HCT116 (cell line): Measurements from ENCODE around the gene AMBRA1. TPM values are rescaled to one million over a fixed set of nuclear protein-coding genes. Genes with fewer than 3 reads are reported as not detected.

ENCODE experiments used
- ATAC-seq: fragments of 200-7000 bp; cut with Tn5 transposase; 2 replicates; pipeline ENCODE4 v1.9.1; 2020; ENCODE audit warnings: mild to moderate bottlenecking, moderate library complexity
- BruUV-seq: library from RNA; stranded (reverse); fragments of 400-500 nt; replicated peaks from 2 replicates; lab custom pipeline; 2021; lab: Mats Ljungman, UMichigan
- CTCF ChIA-PET: fragments of 300-600 bp; sonication (Branson Sonifier 250); formaldehyde crosslinking; loops from one replicate; lab custom pipeline; 2021; ENCODE audit warnings: antibody characterized with exemption; lab: Charles Lee
- POLR2A ChIA-PET: fragments of 300-600, 350-600 bp; sonication (Branson Sonifier 250); formaldehyde crosslinking; loops from one replicate; lab custom pipeline; 2021; ENCODE audit warnings: antibody characterized with exemption; lab: Charles Lee
- RAD21 ChIA-PET, 2 experiments: fragments of 300-600 bp; sonication (Branson Sonifier 250); formaldehyde crosslinking; loops; one replicate each; lab custom pipeline; 2023; ENCODE audit warnings: low total read pairs in 2 of 2; ENCODE audit not compliant: uncharacterized antibody in 2 of 2, unreplicated experiment in 2 of 2, low non-redundant PET in 1 of 2; lab: Charles Lee
- DNase-seq: peaks from one replicate; pipeline ENCODE4 v3.0.0-alpha.2; 2010; ENCODE audit warnings: low read depth, low spot score
- H2AFZ ChIP-seq: fragments of 200-600 bp; shearing (Covaris generic), sonication (generic); 2 replicates; pipeline ENCODE4 v1.6.1; 2017; ENCODE audit warnings: low read depth, mixed run types, mixed read lengths, antibody characterized with exemption, low read length; ENCODE audit not compliant: poor library complexity, severe bottlenecking
- H3K27ac ChIP-seq: 2 replicates; pipeline ENCODE4 v1.5.1; 2012; ENCODE audit warnings: low read depth, low read length
- H3K27me3 ChIP-seq: fragments of 200-600 bp; sonication (generic); 2 replicates; pipeline ENCODE4 v1.6.1; 2016; ENCODE audit warnings: mixed run types, low read length, mixed read lengths; ENCODE audit not compliant: insufficient read depth
- H3K36me3 ChIP-seq, 2 experiments: fragments of 200-500 bp in 1 of 2; fragments of 200-600 bp in 1 of 2; sonication (Bioruptor generic) in 1 of 2; sonication (generic) in 1 of 2; 2 replicates each; pipeline versions ENCODE4 v1.5.1 to v1.6.1; 2014 to 2016; ENCODE audit warnings: low read length in 2 of 2, inconsistent platforms in 1 of 2, mixed read lengths in 1 of 2, mixed run types in 1 of 2; ENCODE audit not compliant: insufficient read depth in 2 of 2, control insufficient read depth in 1 of 2
- H3K4me1 ChIP-seq, 2 experiments: fragments of 200-600 bp in 1 of 2; sonication (generic) in 1 of 2; 2 replicates each; pipeline versions ENCODE4 v1.5.1 to v1.6.1; 2012 to 2017; ENCODE audit warnings: low read length in 2 of 2, inconsistent platforms in 1 of 2, mild to moderate bottlenecking in 1 of 2, mixed read lengths in 1 of 2, mixed run types in 1 of 2, moderate library complexity in 1 of 2; ENCODE audit not compliant: insufficient read depth in 2 of 2, control insufficient read depth in 1 of 2
- H3K4me2 ChIP-seq: fragments of 200-600 bp; sonication (generic); 2 replicates; pipeline ENCODE4 v1.6.1; 2017; ENCODE audit warnings: mixed run types, low read length, mixed read lengths
- H3K4me3 ChIP-seq, 2 experiments: fragments of 200-600 bp in 1 of 2; sonication (generic) in 1 of 2; replicated peaks in 1 of 2; 2 replicates each; pipeline ENCODE4 v1.5.1; 2011 to 2016; ENCODE audit warnings: low read length in 2 of 2, control low read depth in 1 of 2, low read depth in 1 of 2, mild to moderate bottlenecking in 1 of 2, mixed read lengths in 1 of 2, mixed run types in 1 of 2
- H3K79me2 ChIP-seq: fragments of 200-600 bp; sonication (generic); 2 replicates; pipeline ENCODE4 v1.6.1; 2017; ENCODE audit warnings: mild to moderate bottlenecking, mixed run types, low read length, moderate library complexity, mixed read lengths; ENCODE audit not compliant: insufficient read depth
- H3K9ac ChIP-seq: fragments of 200-600 bp; sonication (generic); 2 replicates; pipeline ENCODE4 v1.6.1; 2016; ENCODE audit warnings: low read length, mixed read lengths
- H3K9me2 ChIP-seq: fragments of 200-600 bp; sonication (generic), shearing (Covaris generic); 2 replicates; pipeline ENCODE4 v1.6.1; 2017; ENCODE audit warnings: mixed run types, mild to moderate bottlenecking, moderate library complexity; ENCODE audit not compliant: insufficient read depth
- H3K9me3 ChIP-seq, 2 experiments: fragments of 200-500 bp in 1 of 2; fragments of 200-600 bp in 1 of 2; sonication (Bioruptor generic) in 1 of 2; sonication (generic) in 1 of 2; 2 replicates each; pipeline ENCODE4 v1.6.1; 2014 to 2017; ENCODE audit warnings: low read length in 2 of 2, mixed read lengths in 2 of 2, inconsistent platforms in 1 of 2, low read depth in 1 of 2, mild to moderate bottlenecking in 1 of 2, mixed run types in 1 of 2, moderate library complexity in 1 of 2; ENCODE audit not compliant: control insufficient read depth in 1 of 2, insufficient read depth in 1 of 2
- H4K20me1 ChIP-seq: fragments of 200-600 bp; sonication (generic), shearing (Covaris generic); 2 replicates; pipeline ENCODE4 v1.6.1; 2017; ENCODE audit warnings: mixed run types, mild to moderate bottlenecking, moderate library complexity; ENCODE audit not compliant: insufficient read depth
- CBX3 ChIP-seq: IDR thresholded peaks from 2 replicates; pipeline ENCODE4 v1.6.1; 2012; ENCODE audit warnings: low read depth
- CEBPB ChIP-seq: IDR thresholded peaks from 2 replicates; pipeline ENCODE4 v1.6.1; 2012; ENCODE audit warnings: low read depth
- ELF1 ChIP-seq: IDR thresholded peaks from 2 replicates; pipeline ENCODE4 v1.6.1; 2012; ENCODE audit warnings: low read depth, borderline replicate concordance
- EZH2 ChIP-seq: fragments of 200-600 bp; sonication (generic); IDR thresholded peaks from 2 replicates; pipeline ENCODE4 v1.6.1; 2017; ENCODE audit warnings: antibody characterized with exemption, mixed run types
- MAX ChIP-seq: IDR thresholded peaks from 2 replicates; pipeline ENCODE4 v1.6.1; 2012
- RAD21 ChIP-seq: IDR thresholded peaks from 2 replicates; pipeline ENCODE4 v1.6.1; 2012; ENCODE audit warnings: low read depth, mild to moderate bottlenecking
- SIN3A ChIP-seq: IDR thresholded peaks from 2 replicates; pipeline ENCODE4 v1.6.1; 2012; ENCODE audit warnings: low read depth
- SP1 ChIP-seq: IDR thresholded peaks from 2 replicates; pipeline ENCODE4 v1.6.1; 2012; ENCODE audit warnings: low read depth
- SRF ChIP-seq: IDR thresholded peaks from 2 replicates; pipeline ENCODE4 v1.6.1; 2012; ENCODE audit warnings: low read depth
- TCF7L2 ChIP-seq: IDR thresholded peaks from 2 replicates; pipeline ENCODE4 v1.7.0; 2011; ENCODE audit warnings: borderline replicate concordance, inconsistent platforms; ENCODE audit not compliant: insufficient read depth, insufficient read length; ENCODE audit errors: extremely low read depth
- YY1 ChIP-seq: IDR thresholded peaks from 2 replicates; pipeline ENCODE4 v1.6.1; 2011; ENCODE audit warnings: low read length, low read depth, moderate library complexity, mild to moderate bottlenecking; ENCODE audit not compliant: insufficient replicate concordance; ENCODE audit errors: extremely low read depth
- ZBTB33 ChIP-seq: IDR thresholded peaks from 2 replicates; pipeline ENCODE4 v1.6.1; 2011; ENCODE audit warnings: mild to moderate bottlenecking, low read length, moderate library complexity; ENCODE audit not compliant: insufficient replicate concordance; ENCODE audit errors: extremely low read depth
- ZFX ChIP-seq: fragments of 450-650 bp; IDR thresholded peaks from 2 replicates; pipeline ENCODE4 v1.6.1; 2017
- ZNF274 ChIP-seq: fragments of 200-500 bp; sonication (Bioruptor generic); IDR thresholded peaks from 2 replicates; pipeline ENCODE4 v1.6.1; 2014; ENCODE audit warnings: mild to moderate bottlenecking, low read depth, low read length, inconsistent platforms
- intact Hi-C: fragments of 100-400 bp; cut with micrococcal nuclease; formaldehyde crosslinking; loops from 2 replicates; pipeline ENCODE4 v1.10.0; 2022
- total RNA-seq: library from RNA; stranded (reverse); gene quantifications from one replicate; pipeline ENCODE4 v1.2.1, GENCODE V29; 2021; ENCODE audit not compliant: unreplicated experiment

The AMBRA1 gene
- total RNA-seq, 1 experiment from 2014 or later, result 22.7 TPM

- ChIA-PET CTCF (no interaction called here), RAD21 (no interaction called here)
- no peak overlapping the region for H3K4me3 ChIP-seq
- H3K79me2 ChIP-seq, result no peaks in the 10 kb centered on the region
- no peak overlapping the region for H3K9ac ChIP-seq
- no peaks in the 10 kb centered on the region for H3K9me2 ChIP-seq
- H3K27me3 ChIP-seq, result no peaks in the 10 kb centered on the region
- no peak for ATAC-seq
- TF ChIP-seq RAD21 (no peak), ZBTB33 (no peak), ZFX (no peak)
- TF ChIP-seq, all 23 proteins: peak for 0
- no peaks in the 10 kb centered on the region for H3K36me3 ChIP-seq
- no peak for DNase-seq
- no peak overlapping the region for H3K27ac ChIP-seq
- BruUV-seq, result no TSS peak
- POLR2A ChIA-PET, result no interaction called here
- H4K20me1 ChIP-seq, result no peaks in the 10 kb centered on the region
- no peak overlapping the region for H3K4me2 ChIP-seq
- no peak overlapping the region for H2AFZ ChIP-seq
- H3K9me3 ChIP-seq, result no peaks in the 10 kb centered on the region
- H3K4me1 ChIP-seq, result no peaks in the 10 kb centered on the region
- intact Hi-C loops, result no loop called here
Observed at GRCh38 chr11:46457021-46457420, 136.8 kb downstream of the AMBRA1 start.

- Histone ChIP-seq H3K79me2 (no peaks in the 10 kb centered on the region), H4K20me1 (no peaks in the 10 kb centered on the region), H3K4me1 (no peaks in the 10 kb centered on the region), H3K27ac (no peak overlapping the region), H3K4me2 (no peak overlapping the region), H3K36me3 (no peaks in the 10 kb centered on the region), H3K27me3 (no peaks in the 10 kb centered on the region), H3K9ac (no peak overlapping the region), H3K9me3 (no peaks in the 10 kb centered on the region)
- intact Hi-C loops, result no loop called here
- POLR2A ChIA-PET, result no interaction called here
- CTCF ChIA-PET, result no interaction called here
- ATAC-seq, result no peak
- no TSS peak for BruUV-seq
- no peak for TF ChIP-seq ELF1
- no peak for TF ChIP-seq TCF7L2
- TF ChIP-seq CBX3, result no peak
- TF ChIP-seq SIN3A, result no peak
- no peak for TF ChIP-seq SP1
- no peak for TF ChIP-seq SRF
- TF ChIP-seq ZFX, result no peak
- TF ChIP-seq ZNF274, result no peak
- TF ChIP-seq RAD21, result no peak
- TF ChIP-seq EZH2, result no peak
- no peak for TF ChIP-seq MAX
- no peak for TF ChIP-seq YY1
- TF ChIP-seq CEBPB, result no peak
- TF ChIP-seq, all 23 proteins: peak for 0
- no peak overlapping the region for H2AFZ ChIP-seq
- DNase-seq, result no peak
- no peaks in the 10 kb centered on the region for H3K9me2 ChIP-seq
- RAD21 ChIA-PET, result no interaction called here
- no peak overlapping the region for H3K4me3 ChIP-seq
Observed at GRCh38 chr11:46456269-46457001, 137.4 kb downstream of the AMBRA1 start.
